ENCODE data around the gene CELSR3. TPM values are rescaled to one million over a fixed set of nuclear protein-coding genes. Genes with fewer than 3 reads are reported as not detected.

The CELSR3 gene
- total RNA-seq, 1 donor = 1.4 TPM

- Histone ChIP-seq H4K20me1 (ENCODE audit: insufficient read depth, low read length) (peaks cover 27% of the 10 kb centered on the region), H3K4me1 (ENCODE audit: insufficient read depth, low read length) (peaks cover 22% of the 10 kb centered on the region), H3K4me3 (ENCODE audit: insufficient read depth, low read length) (no peak overlapping the region), H3K9me3 (ENCODE audit: low read depth, low read length) (no peaks in the 10 kb centered on the region), H3K79me2 (ENCODE audit: insufficient read depth, low read length) (peaks cover 17% of the 10 kb centered on the region), H3K27me3 (ENCODE audit: insufficient read depth, low read length) (no peaks in the 10 kb centered on the region), H3K36me3 (ENCODE audit: insufficient read depth, low read length) (peaks cover 80% of the 10 kb centered on the region), H3K27ac (ENCODE audit: low read depth, low read length) (no peak overlapping the region), H3K4me2 (ENCODE audit: insufficient read depth, low read length) (no peak overlapping the region), H2AFZ (ENCODE audit: low read length) (no peak overlapping the region)
- TF ChIP-seq CTCF (IDR thresholded peaks at IDR 0.05; ENCODE audit: extremely low read depth, low read depth, low read length) = no peak
- DNase-seq (ENCODE audit: insufficient read length, low spot score, missing footprints) = peak; percentile 53
These were observed 61.1 kb downstream of the CELSR3 start for GRCh38 chr3:48601622-48601994.

- peaks cover 76% of the 10 kb centered on the region for H3K36me3 ChIP-seq (ENCODE audit: insufficient read depth, low read length)
- no peaks in the 10 kb centered on the region for H3K9me3 ChIP-seq (ENCODE audit: low read depth, low read length)
- H3K4me2 ChIP-seq (ENCODE audit: insufficient read depth, low read length) = no peak overlapping the region
- peaks cover 17% of the 10 kb centered on the region for H3K79me2 ChIP-seq (ENCODE audit: insufficient read depth, low read length)
- H4K20me1 ChIP-seq (ENCODE audit: insufficient read depth, low read length) = peaks cover 27% of the 10 kb centered on the region
- H3K27me3 ChIP-seq (ENCODE audit: insufficient read depth, low read length) = no peaks in the 10 kb centered on the region
- DNase-seq (ENCODE audit: insufficient read length, low spot score, missing footprints) = peak; percentile 51
- H3K4me1 ChIP-seq (ENCODE audit: insufficient read depth, low read length) = peaks cover 24% of the 10 kb centered on the region
- no peak overlapping the region for H3K27ac ChIP-seq (ENCODE audit: low read depth, low read length)
- H2AFZ ChIP-seq (ENCODE audit: low read length) = no peak overlapping the region
- H3K4me3 ChIP-seq (ENCODE audit: insufficient read depth, low read length) = no peak overlapping the region
- no peak for TF ChIP-seq CTCF (IDR thresholded peaks at IDR 0.05; ENCODE audit: extremely low read depth, low read depth, low read length)
These were observed 61.7 kb downstream of the CELSR3 start for GRCh38 chr3:48600711-48601621.

DNA sequence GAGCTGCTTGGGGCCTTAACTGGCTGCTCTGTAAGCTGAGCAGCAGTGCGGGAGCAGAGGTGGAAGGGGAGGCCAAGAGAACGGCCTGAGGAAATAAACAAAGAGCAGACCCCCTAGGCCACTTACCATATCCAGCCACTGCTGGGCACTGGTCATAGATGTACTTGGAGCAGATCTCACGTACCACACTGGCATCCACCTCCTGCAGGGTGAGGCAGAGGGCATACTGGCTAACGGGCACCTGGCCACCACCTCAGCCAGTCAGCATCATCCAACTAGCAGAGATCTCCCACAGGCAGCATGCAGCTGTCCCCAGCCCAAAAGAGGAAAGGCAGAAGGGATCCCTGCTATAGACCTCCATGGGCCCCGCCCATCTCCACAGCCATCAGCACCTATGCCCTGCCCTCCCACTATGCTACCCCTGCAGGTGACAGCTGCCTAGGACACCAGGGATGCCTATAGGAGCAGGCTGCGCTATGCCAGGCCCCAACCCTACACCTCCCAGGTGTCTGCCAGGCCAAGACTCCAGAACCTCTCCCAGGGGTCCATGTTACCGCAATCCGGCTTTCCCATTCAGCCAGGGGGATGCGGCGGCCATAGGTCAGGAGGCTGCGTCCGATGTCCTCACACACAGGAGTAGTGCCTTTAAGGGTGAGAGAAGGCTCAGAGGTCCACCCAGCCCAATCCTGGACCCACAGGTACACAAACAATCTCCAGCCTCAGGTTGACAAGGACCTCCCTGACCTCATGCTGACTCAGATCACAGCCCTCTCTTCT lies 63.0 kb downstream of the CELSR3 start:
- H3K4me2 ChIP-seq (ENCODE audit: insufficient read depth, low read length) = no peak overlapping the region
- TF ChIP-seq CTCF (IDR thresholded peaks at IDR 0.05; ENCODE audit: extremely low read depth, low read depth, low read length) = no peak
- peaks cover 18% of the 10 kb centered on the region for H4K20me1 ChIP-seq (ENCODE audit: insufficient read depth, low read length)
- no peak overlapping the region for H3K4me3 ChIP-seq (ENCODE audit: insufficient read depth, low read length)
- peak; percentile 74 for DNase-seq (ENCODE audit: insufficient read length, low spot score, missing footprints)
- no peaks in the 10 kb centered on the region for H3K9me3 ChIP-seq (ENCODE audit: low read depth, low read length)
- peaks cover 5% of the 10 kb centered on the region for H3K79me2 ChIP-seq (ENCODE audit: insufficient read depth, low read length)
- H3K27ac ChIP-seq (ENCODE audit: low read depth, low read length) = peak overlapping the region; percentile 88
- H2AFZ ChIP-seq (ENCODE audit: low read length) = no peak overlapping the region
- H3K36me3 ChIP-seq (ENCODE audit: insufficient read depth, low read length) = peaks cover 63% of the 10 kb centered on the region
- peaks cover 34% of the 10 kb centered on the region for H3K4me1 ChIP-seq (ENCODE audit: insufficient read depth, low read length)
- no peaks in the 10 kb centered on the region for H3K27me3 ChIP-seq (ENCODE audit: insufficient read depth, low read length)

DNA sequence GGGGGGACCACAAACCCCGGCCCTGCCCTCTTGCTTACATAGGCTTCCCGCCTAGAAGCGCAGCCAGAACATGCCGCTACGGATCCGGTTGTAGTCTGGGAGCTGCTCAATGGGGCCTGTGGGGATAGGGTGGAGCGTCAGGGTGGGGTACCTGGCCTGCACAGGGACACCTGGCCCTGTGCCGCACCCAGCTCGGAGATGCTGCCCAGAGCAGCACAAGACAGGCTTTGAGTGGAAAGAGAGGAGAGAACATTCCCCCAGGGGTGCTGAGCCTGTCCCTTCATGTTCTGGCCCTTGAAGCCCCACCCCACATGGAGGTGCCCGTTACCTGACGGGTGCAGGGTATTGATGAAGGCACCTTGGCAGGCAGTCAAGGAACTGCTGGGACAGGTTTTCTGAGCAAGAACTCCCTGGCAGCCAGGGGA lies 63.6 kb downstream of the CELSR3 start:
- no peak overlapping the region for H2AFZ ChIP-seq (ENCODE audit: low read length)
- H3K79me2 ChIP-seq (ENCODE audit: insufficient read depth, low read length) = peaks cover 5% of the 10 kb centered on the region
- no peak overlapping the region for H3K4me3 ChIP-seq (ENCODE audit: insufficient read depth, low read length)
- DNase-seq (ENCODE audit: insufficient read length, low spot score, missing footprints) = no peak
- H3K4me2 ChIP-seq (ENCODE audit: insufficient read depth, low read length) = peak overlapping the region; percentile 69
- H4K20me1 ChIP-seq (ENCODE audit: insufficient read depth, low read length) = peaks cover 18% of the 10 kb centered on the region
- H3K27me3 ChIP-seq (ENCODE audit: insufficient read depth, low read length) = no peaks in the 10 kb centered on the region
- no peaks in the 10 kb centered on the region for H3K9me3 ChIP-seq (ENCODE audit: low read depth, low read length)
- H3K27ac ChIP-seq (ENCODE audit: low read depth, low read length) = peak overlapping the region; percentile 88
- H3K4me1 ChIP-seq (ENCODE audit: insufficient read depth, low read length) = peaks cover 38% of the 10 kb centered on the region
- no peak for TF ChIP-seq CTCF (IDR thresholded peaks at IDR 0.05; ENCODE audit: extremely low read depth, low read depth, low read length)
- peaks cover 57% of the 10 kb centered on the region for H3K36me3 ChIP-seq (ENCODE audit: insufficient read depth, low read length)
